ENCODE results near the gene GALNT6.
"Not testable (repeated sequence)": the region's sequence is repeated elsewhere in the genome, so short reads cannot be mapped to it uniquely, and the experiment has no call there.

The GALNT6 gene

GRCh38 chr12:51318846-51319599 lies 72.2 kb downstream of the GALNT6 start:
- Histone ChIP-seq H3K27me3 (replicated peaks; ENCODE audit: control insufficient read depth, insufficient read depth, low read length, poor library complexity, severe bottlenecking) (no peaks in the 10 kb centered on the region), H3K4me1 (ENCODE audit: control insufficient read depth, insufficient read depth, low read length, poor library complexity, severe bottlenecking) (peaks cover 66% of the 10 kb centered on the region), H3K27ac (ENCODE audit: insufficient read depth, low read length, poor library complexity, severe bottlenecking) (peak overlapping the region; percentile 94), H3K4me3 (ENCODE audit: insufficient read depth, low read depth, low read length, poor library complexity, severe bottlenecking) (peak overlapping the region; percentile 35), H3K36me3 (ENCODE audit: control insufficient read depth, insufficient read depth, low read length) (peaks cover 3% of the 10 kb centered on the region), H3K9me3 (ENCODE audit: control insufficient read depth, low read length) (no peaks in the 10 kb centered on the region)
- DNase-seq, result peak in 2 of 3 donors; percentile 17 to 26

- Histone ChIP-seq H3K4me3 (ENCODE audit: insufficient read depth, low read depth, low read length, poor library complexity, severe bottlenecking) (peak overlapping the region; percentile 35), H3K27ac (ENCODE audit: insufficient read depth, low read length, poor library complexity, severe bottlenecking) (peak overlapping the region; percentile 94), H3K4me1 (ENCODE audit: control insufficient read depth, insufficient read depth, low read length, poor library complexity, severe bottlenecking) (peaks cover 62% of the 10 kb centered on the region)
- not testable (repeated sequence) for H3K9me3 ChIP-seq (ENCODE audit: control insufficient read depth, low read length); H3K36me3 ChIP-seq (ENCODE audit: control insufficient read depth, insufficient read depth, low read length); H3K27me3 ChIP-seq (replicated peaks; ENCODE audit: control insufficient read depth, insufficient read depth, low read length, poor library complexity, severe bottlenecking)
- peak in 1 of 3 donors; percentile 7 for DNase-seq
These were observed 73.0 kb downstream of the GALNT6 start for GRCh38 chr12:51318057-51318806.

- peaks cover 33% of the 10 kb centered on the region for H3K4me1 ChIP-seq (ENCODE audit: control insufficient read depth, insufficient read depth, low read length, poor library complexity, severe bottlenecking)
These were observed 79.8 kb downstream of the GALNT6 start for GRCh38 chr12:51311389-51311788.

GRCh38 chr12:51307655-51308593 lies 83.3 kb downstream of the GALNT6 start:
- Histone ChIP-seq H3K4me1 (ENCODE audit: control insufficient read depth, insufficient read depth, low read length, poor library complexity, severe bottlenecking) (peaks cover 19% of the 10 kb centered on the region), H3K36me3 (ENCODE audit: control insufficient read depth, insufficient read depth, low read length) (peaks cover 60% of the 10 kb centered on the region), H3K27me3 (replicated peaks; ENCODE audit: control insufficient read depth, insufficient read depth, low read length, poor library complexity, severe bottlenecking) (no peaks in the 10 kb centered on the region), H3K9me3 (ENCODE audit: control insufficient read depth, low read length) (no peaks in the 10 kb centered on the region), H3K4me3 (ENCODE audit: insufficient read depth, low read depth, low read length, poor library complexity, severe bottlenecking) (no peak overlapping the region), H3K27ac (ENCODE audit: insufficient read depth, low read length, poor library complexity, severe bottlenecking) (no peak overlapping the region)
- DNase-seq, result no peak

More at GRCh38 chr12:51311389-51311788, 79.8 kb downstream of the GALNT6 start:
- Histone ChIP-seq H3K4me3 (ENCODE audit: insufficient read depth, low read depth, low read length, poor library complexity, severe bottlenecking) (no peak overlapping the region), H3K27ac (ENCODE audit: insufficient read depth, low read length, poor library complexity, severe bottlenecking) (peak overlapping the region; percentile 25), H3K9me3 (ENCODE audit: control insufficient read depth, low read length) (no peaks in the 10 kb centered on the region), H3K36me3 (ENCODE audit: control insufficient read depth, insufficient read depth, low read length) (peaks cover 44% of the 10 kb centered on the region), H3K27me3 (replicated peaks; ENCODE audit: control insufficient read depth, insufficient read depth, low read length, poor library complexity, severe bottlenecking) (no peaks in the 10 kb centered on the region)
- no peak for DNase-seq

- H3K4me1 ChIP-seq (ENCODE audit: control insufficient read depth, insufficient read depth, low read length, poor library complexity, severe bottlenecking), result peaks cover 19% of the 10 kb centered on the region
These were observed 84.7 kb downstream of the GALNT6 start for GRCh38 chr12:51306507-51306906.

More at GRCh38 chr12:51306507-51306906, 84.7 kb downstream of the GALNT6 start:
- Histone ChIP-seq H3K9me3 (ENCODE audit: control insufficient read depth, low read length) (no peaks in the 10 kb centered on the region), H3K4me3 (ENCODE audit: insufficient read depth, low read depth, low read length, poor library complexity, severe bottlenecking) (no peak overlapping the region), H3K36me3 (ENCODE audit: control insufficient read depth, insufficient read depth, low read length) (peaks cover 67% of the 10 kb centered on the region), H3K27ac (ENCODE audit: insufficient read depth, low read length, poor library complexity, severe bottlenecking) (no peak overlapping the region), H3K27me3 (replicated peaks; ENCODE audit: control insufficient read depth, insufficient read depth, low read length, poor library complexity, severe bottlenecking) (no peaks in the 10 kb centered on the region)
- DNase-seq, result no peak
